GM18517 (cell line): ENCODE results near the gene PNPLA2.

Experiments used
- ATAC-seq: cut with Tn5 transposase; IDR thresholded peaks from one replicate; pipeline ENCODE4 v1.9.1; 2021; ENCODE audit warnings: mild to moderate bottlenecking, moderate library complexity; ENCODE audit not compliant: unreplicated experiment

The PNPLA2 gene

GRCh38 chr11:855796-856195 is 37.1 kb downstream of the PNPLA2 start:
- no peak for ATAC-seq

GRCh38 chr11:856397-856796 is 37.7 kb downstream of the PNPLA2 start:
- no peak for ATAC-seq

GRCh38 chr11:858053-858761 is 39.5 kb downstream of the PNPLA2 start:
- no peak for ATAC-seq

GRCh38 chr11:858762-859339 is 40.1 kb downstream of the PNPLA2 start:
- ATAC-seq, result no peak

- no peak for ATAC-seq
These were observed 40.8 kb downstream of the PNPLA2 start for GRCh38 chr11:859394-860131.

- ATAC-seq, result no peak
These were observed 41.8 kb downstream of the PNPLA2 start for GRCh38 chr11:860234-861104.

GRCh38 chr11:861105-861479 is 42.4 kb downstream of the PNPLA2 start:
- ATAC-seq, result no peak

GRCh38 chr11:862081-862661 is 43.5 kb downstream of the PNPLA2 start:
- no peak for ATAC-seq

GRCh38 chr11:862696-863022 is 43.9 kb downstream of the PNPLA2 start:
- ATAC-seq, result no peak

GRCh38 chr11:863023-863909 is 44.6 kb downstream of the PNPLA2 start:
- ATAC-seq, result no peak

- ATAC-seq, result no peak
These were observed 45.5 kb downstream of the PNPLA2 start for GRCh38 chr11:863910-864827.

GRCh38 chr11:864898-865297 is 46.2 kb downstream of the PNPLA2 start:
- no peak for ATAC-seq

- no peak for ATAC-seq
These were observed 47.0 kb downstream of the PNPLA2 start for GRCh38 chr11:865462-866430.

GRCh38 chr11:866481-866880 is 47.8 kb downstream of the PNPLA2 start:
- ATAC-seq, result no peak

- no peak for ATAC-seq
These were observed 49.2 kb downstream of the PNPLA2 start for GRCh38 chr11:867856-868358.

GRCh38 chr11:868394-868793 is 49.7 kb downstream of the PNPLA2 start:
- ATAC-seq, result no peak

- no peak for ATAC-seq
These were observed 50.1 kb downstream of the PNPLA2 start for GRCh38 chr11:868802-869201.
